Left ventricle myocardium inferior (tissue), 1 donor: ENCODE measurements around the gene SIGLEC5. TPM values are rescaled to one million over a fixed set of nuclear protein-coding genes. Genes with fewer than 3 reads are reported as not detected.

Experiments used
- DNase-seq: peaks from one replicate; pipeline ENCODE4 v3.0.0-alpha.2; 2020
- H3K27ac ChIP-seq: fragments of 200-600 bp; replicated peaks from 2 replicates; pipeline ENCODE4 v1.8.0; 2021
- H3K27me3 ChIP-seq: fragments of 200-600 bp; 2 replicates; pipeline ENCODE4 v1.8.0; 2021; ENCODE audit warnings: low read depth
- H3K36me3 ChIP-seq: fragments of 200-600 bp; 2 replicates; pipeline ENCODE4 v1.8.0; 2021
- H3K4me1 ChIP-seq: fragments of 200-600 bp; 2 replicates; pipeline ENCODE4 v1.8.0; 2021
- H3K4me3 ChIP-seq: fragments of 200-600 bp; 2 replicates; pipeline ENCODE4 v1.8.0; 2021; ENCODE audit warnings: mild to moderate bottlenecking, moderate library complexity
- H3K9me3 ChIP-seq: fragments of 200-600 bp; replicated peaks from 2 replicates; pipeline ENCODE4 v1.8.0; 2021
- CTCF ChIP-seq: fragments of 200-600 bp; IDR thresholded peaks from 2 replicates; pipeline ENCODE4 v1.8.0; 2021; ENCODE audit warnings: antibody characterized with exemption, mild to moderate bottlenecking, borderline replicate concordance
- intact Hi-C: fragments of 100-400 bp; cut with micrococcal nuclease; formaldehyde crosslinking; loops from one replicate; pipeline ENCODE4 v1.11.0; 2022
- total RNA-seq: library from RNA; stranded (reverse); fragmentation: NEBNext Ultra II Directional; extraction: Animal tissue kit (Norgen Biotek cat#: 25700); gene quantifications from one replicate; pipeline ENCODE4 v1.2.1, GENCODE V29; 2021
- donor health status: DM: no; HTN: yes; CAD: no; lungs with severe emphysema.

SIGLEC5 gene
- total RNA-seq, 1 donor from 2014 or later: not detected

- Histone ChIP-seq H3K4me1 (peaks cover 9% of the 10 kb centered on the region), H3K9me3 (no peaks in the 10 kb centered on the region), H3K36me3 (no peaks in the 10 kb centered on the region), H3K4me3 (no peak overlapping the region), H3K27me3 (peaks cover 65% of the 10 kb centered on the region), H3K27ac (no peak overlapping the region)
- TF ChIP-seq CTCF: no peak
- no peak for DNase-seq
- intact Hi-C loops: no loop called here
These were observed 31.1 kb downstream of the SIGLEC5 start for GRCh38 chr19:51599084-51599483.

GRCh38 chr19:51598159-51598915 lies 31.9 kb downstream of the SIGLEC5 start:
- TF ChIP-seq CTCF: no peak
- H3K27ac ChIP-seq: no peak overlapping the region
- no peak overlapping the region for H3K4me3 ChIP-seq
- intact Hi-C loops: no loop called here
- H3K27me3 ChIP-seq: peaks cover 62% of the 10 kb centered on the region
- DNase-seq: no peak
- no peaks in the 10 kb centered on the region for H3K9me3 ChIP-seq
- no peaks in the 10 kb centered on the region for H3K36me3 ChIP-seq
- H3K4me1 ChIP-seq: peaks cover 16% of the 10 kb centered on the region

- no peaks in the 10 kb centered on the region for H3K36me3 ChIP-seq
- peaks cover 36% of the 10 kb centered on the region for H3K27me3 ChIP-seq
- H3K27ac ChIP-seq: no peak overlapping the region
- TF ChIP-seq CTCF: no peak
- peak overlapping the region; percentile 78 for H3K4me3 ChIP-seq
- no peak for DNase-seq
- H3K4me1 ChIP-seq: peaks cover 22% of the 10 kb centered on the region
- H3K9me3 ChIP-seq: no peaks in the 10 kb centered on the region
- intact Hi-C loops: no loop called here
These were observed 34.7 kb downstream of the SIGLEC5 start for GRCh38 chr19:51595190-51596175.

GRCh38 chr19:51594774-51595109 lies 35.5 kb downstream of the SIGLEC5 start:
- Histone ChIP-seq H3K4me3 (peak overlapping the region; percentile 78), H3K27ac (peak overlapping the region; percentile 55), H3K4me1 (peaks cover 22% of the 10 kb centered on the region), H3K36me3 (no peaks in the 10 kb centered on the region), H3K27me3 (peaks cover 28% of the 10 kb centered on the region), H3K9me3 (no peaks in the 10 kb centered on the region)
- no peak for TF ChIP-seq CTCF
- DNase-seq: no peak
- intact Hi-C loops: no loop called here

- TF ChIP-seq CTCF: no peak
- intact Hi-C loops: no loop called here
- Histone ChIP-seq H3K27me3 (peaks cover 23% of the 10 kb centered on the region), H3K36me3 (no peaks in the 10 kb centered on the region), H3K4me3 (peak overlapping the region; percentile 78), H3K9me3 (no peaks in the 10 kb centered on the region), H3K27ac (peak overlapping the region; percentile 77), H3K4me1 (peaks cover 22% of the 10 kb centered on the region)
- peak; percentile 98 for DNase-seq
These were observed 36.0 kb downstream of the SIGLEC5 start for GRCh38 chr19:51593969-51594773.
